Stomach (tissue), 4 donors: ENCODE measurements around the gene HTR3D.

Experiments
- POLR2A ChIP-seq, 4 donors: fragments of 450-650 bp; IDR thresholded peaks; one replicate each; pipeline ENCODE4 v1.6.1; 2016; ENCODE audit warnings: antibody characterized with exemption in 4 of 4, control low read depth in 2 of 4, mild to moderate bottlenecking in 1 of 4, moderate library complexity in 1 of 4
- TF ChIP-seq, protein P1 (sequence below), 7 experiments: fragments of 450-650 bp in 4 of 7; fragments of 200-600 bp in 3 of 7; sonication (generic) in 3 of 7; IDR thresholded peaks; one replicate each; pipeline ENCODE4 v1.5.1; 2016 to 2019; ENCODE audit warnings: antibody characterized with exemption in 7 of 7, control low read depth in 2 of 7, mild to moderate bottlenecking in 1 of 7

DNA sequence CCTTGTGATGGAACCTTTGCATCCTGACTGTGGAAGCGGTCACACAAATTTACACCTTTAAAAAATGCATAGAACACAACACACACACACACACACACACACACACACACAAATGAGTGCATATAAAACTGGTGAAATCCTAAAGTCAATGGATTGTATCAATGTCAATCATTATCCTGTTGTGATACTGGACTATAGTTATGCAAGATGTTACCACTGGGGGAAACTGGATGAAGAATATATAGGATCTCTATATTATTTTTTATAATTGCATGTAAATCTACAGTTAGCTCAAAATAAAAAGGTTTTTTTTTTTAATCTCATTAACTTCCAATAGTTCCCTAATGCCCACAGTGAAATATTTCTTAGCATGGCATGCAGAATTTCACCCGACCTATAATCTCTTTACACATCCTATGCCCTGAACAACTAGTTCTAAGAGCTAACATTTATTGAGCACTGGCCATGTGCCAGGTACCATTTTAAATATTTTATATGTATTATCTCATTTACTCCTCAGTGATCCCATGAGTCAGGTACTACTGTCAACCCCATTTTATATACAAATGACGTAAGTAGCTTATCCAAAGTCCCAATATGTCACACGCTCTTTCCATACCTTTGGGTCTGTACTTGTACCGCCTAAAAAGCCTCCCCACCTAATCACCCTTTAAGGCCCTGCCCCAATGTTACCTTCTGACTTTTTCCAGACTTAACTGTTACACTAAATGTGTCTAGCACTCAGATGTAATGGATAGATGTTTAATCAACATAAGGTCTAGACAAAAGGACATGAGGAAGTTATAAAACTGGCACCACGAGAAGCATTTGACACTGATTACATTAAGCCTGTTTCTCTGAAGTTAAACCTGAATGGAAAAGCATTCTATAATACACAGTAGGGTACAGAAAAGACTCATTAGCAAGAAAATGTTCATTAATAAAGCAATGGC, 19.3 kb upstream of the HTR3D start:
- TF ChIP-seq, protein P1, sequence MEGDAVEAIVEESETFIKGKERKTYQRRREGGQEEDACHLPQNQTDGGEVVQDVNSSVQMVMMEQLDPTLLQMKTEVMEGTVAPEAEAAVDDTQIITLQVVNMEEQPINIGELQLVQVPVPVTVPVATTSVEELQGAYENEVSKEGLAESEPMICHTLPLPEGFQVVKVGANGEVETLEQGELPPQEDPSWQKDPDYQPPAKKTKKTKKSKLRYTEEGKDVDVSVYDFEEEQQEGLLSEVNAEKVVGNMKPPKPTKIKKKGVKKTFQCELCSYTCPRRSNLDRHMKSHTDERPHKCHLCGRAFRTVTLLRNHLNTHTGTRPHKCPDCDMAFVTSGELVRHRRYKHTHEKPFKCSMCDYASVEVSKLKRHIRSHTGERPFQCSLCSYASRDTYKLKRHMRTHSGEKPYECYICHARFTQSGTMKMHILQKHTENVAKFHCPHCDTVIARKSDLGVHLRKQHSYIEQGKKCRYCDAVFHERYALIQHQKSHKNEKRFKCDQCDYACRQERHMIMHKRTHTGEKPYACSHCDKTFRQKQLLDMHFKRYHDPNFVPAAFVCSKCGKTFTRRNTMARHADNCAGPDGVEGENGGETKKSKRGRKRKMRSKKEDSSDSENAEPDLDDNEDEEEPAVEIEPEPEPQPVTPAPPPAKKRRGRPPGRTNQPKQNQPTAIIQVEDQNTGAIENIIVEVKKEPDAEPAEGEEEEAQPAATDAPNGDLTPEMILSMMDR (IDR thresholded peaks at IDR 0.05) = no peak
- no peak for TF ChIP-seq POLR2A (IDR thresholded peaks at IDR 0.05)
